OCI-LY3 (cell line): ENCODE results near the gene DMRTA1.

ENCODE experiments used
- H2AFZ ChIP-seq: fragments of 200-600, 300-600 bp; shearing (Covaris generic); 2 replicates; pipeline ENCODE4 v1.6.0; 2014; ENCODE audit warnings: antibody characterized with exemption, low read depth, low read length
- H3K27ac ChIP-seq: fragments of 200-600, 300-600 bp; sonication (generic); 2 replicates; pipeline ENCODE4 v1.5.1; 2014; ENCODE audit warnings: mild to moderate bottlenecking, low read length, moderate library complexity, mixed read lengths
- H3K27me3 ChIP-seq: fragments of 200-600, 300-600 bp; sonication (generic); 2 replicates; pipeline ENCODE4 v1.6.1; 2014; ENCODE audit warnings: low read depth, low read length, mixed read lengths
- H3K36me3 ChIP-seq: fragments of 200-600, 300-600 bp; sonication (generic); replicated peaks from 2 replicates; pipeline ENCODE3; 2014; ENCODE audit warnings: low read depth, low read length, mixed read lengths
- H3K4me1 ChIP-seq: fragments of 300-600, 200-600 bp; sonication (generic); 2 replicates; pipeline ENCODE4 v1.6.1; 2014; ENCODE audit warnings: low read length, mixed read lengths
- H3K4me2 ChIP-seq: fragments of 200-600, 300-600 bp; sonication (generic); 2 replicates; pipeline ENCODE4 v1.6.1; 2014; ENCODE audit warnings: low read length, mixed read lengths
- H3K4me3 ChIP-seq: fragments of 300-600, 200-600 bp; sonication (generic); 2 replicates; pipeline ENCODE4 v1.5.1; 2014; ENCODE audit warnings: antibody characterized with exemption, mild to moderate bottlenecking, low read length, moderate library complexity
- H3K79me2 ChIP-seq: fragments of 300-600, 200-600 bp; shearing (Covaris generic); 2 replicates; pipeline ENCODE4 v1.6.1; 2014; ENCODE audit warnings: mild to moderate bottlenecking, low read length, mixed read lengths
- H3K9ac ChIP-seq: fragments of 300-600, 200-600 bp; shearing (Covaris generic); 2 replicates; pipeline ENCODE4 v1.6.0; 2014; ENCODE audit warnings: mild to moderate bottlenecking, low read length, moderate library complexity
- H3K9me3 ChIP-seq: fragments of 200-600, 300-600 bp; shearing (Covaris generic); 2 replicates; pipeline ENCODE4 v1.6.1; 2014; ENCODE audit warnings: low read length, mixed read lengths; ENCODE audit not compliant: insufficient read depth
- H4K20me1 ChIP-seq: fragments of 200-600, 300-600 bp; sonication (generic); 2 replicates; pipeline ENCODE4 v1.6.1; 2016; ENCODE audit warnings: low read length, mixed read lengths; ENCODE audit not compliant: insufficient read depth
- CTCF ChIP-seq: fragments of 200-600, 300-600 bp; sonication (generic); IDR thresholded peaks from 2 replicates; pipeline ENCODE4 v1.5.1; 2014; ENCODE audit warnings: antibody characterized with exemption, low read length, low read depth
- EZH2phosphoT487 ChIP-seq: fragments of 200-600 bp; shearing (Covaris generic); IDR thresholded peaks from 2 replicates; pipeline ENCODE4 v1.6.1; 2018; ENCODE audit warnings: antibody characterized with exemption, mixed run types, low read depth

Gene DMRTA1

DNA sequence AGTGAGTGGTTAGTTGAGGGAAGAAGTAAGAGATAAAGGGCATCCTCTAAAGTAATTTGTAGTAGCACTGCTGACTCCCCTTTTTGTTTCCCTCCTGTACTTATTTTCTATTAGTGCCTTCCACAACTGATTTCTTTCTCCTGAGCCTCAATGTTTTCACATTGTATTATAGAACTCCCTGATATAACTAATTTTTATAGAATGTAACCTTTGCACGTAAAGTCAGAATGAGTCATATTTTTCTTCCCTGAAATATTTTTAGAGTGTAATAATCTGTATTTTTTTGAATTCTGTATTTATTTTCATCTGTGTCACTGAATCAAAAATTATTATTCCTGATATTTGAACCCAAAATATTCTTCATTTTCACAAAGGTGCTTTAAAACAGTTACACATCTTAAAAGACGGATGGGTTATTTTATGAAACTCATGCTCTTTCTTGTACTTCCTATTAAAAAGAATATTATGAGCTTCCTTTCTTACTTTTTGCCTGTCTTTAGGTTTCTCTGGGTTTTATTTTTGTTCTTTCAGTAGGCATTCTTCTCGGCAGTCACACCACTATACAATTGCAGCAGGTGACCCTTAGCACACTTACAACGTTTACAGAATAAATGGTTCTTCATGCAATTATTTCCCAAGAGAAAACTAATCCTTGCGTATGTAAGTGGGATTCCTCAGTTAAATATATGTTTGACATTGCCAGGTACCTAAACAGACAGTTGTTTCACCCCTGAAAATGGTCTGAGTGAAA is 30.5 kb upstream of the DMRTA1 start:
- no peak for TF ChIP-seq EZH2phosphoT487
- no peak for TF ChIP-seq CTCF
- no peaks in the 10 kb centered on the region for H3K9me3 ChIP-seq
- no peaks in the 10 kb centered on the region for H3K79me2 ChIP-seq
- no peak overlapping the region for H3K4me2 ChIP-seq
- H3K4me3 ChIP-seq = no peak overlapping the region
- H3K27me3 ChIP-seq = no peaks in the 10 kb centered on the region
- 0 out of 2 replicates have a peak, but pooled peaks cover 2% of the 10 kb centered on the region for H4K20me1 ChIP-seq
- no peak overlapping the region for H3K27ac ChIP-seq
- no peaks in the 10 kb centered on the region for H3K4me1 ChIP-seq
- no peaks in the 10 kb centered on the region for H3K36me3 ChIP-seq
- H2AFZ ChIP-seq = no peak overlapping the region
- H3K9ac ChIP-seq = no peak overlapping the region

DNA sequence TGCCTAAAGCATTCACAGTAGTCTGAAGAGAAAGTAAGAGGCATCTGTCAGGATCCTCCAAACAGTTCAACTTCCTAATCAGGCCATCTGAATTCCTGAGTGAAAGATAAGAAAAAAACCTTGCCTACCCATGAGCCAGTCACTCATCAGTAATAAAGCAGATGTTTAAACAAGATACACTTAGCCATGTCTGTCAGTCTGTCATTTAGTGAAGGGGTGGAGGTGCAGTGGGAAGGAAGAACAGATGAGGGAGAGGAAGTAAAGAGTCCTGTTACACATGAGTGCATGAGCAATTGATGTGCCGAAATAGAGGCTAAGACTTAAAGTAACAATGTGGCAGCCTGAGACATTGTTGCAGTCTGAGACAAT is 29.9 kb upstream of the DMRTA1 start:
- H3K36me3 ChIP-seq = no peaks in the 10 kb centered on the region
- no peaks in the 10 kb centered on the region for H3K4me1 ChIP-seq
- H3K9ac ChIP-seq = no peak overlapping the region
- no peak overlapping the region for H3K4me3 ChIP-seq
- no peaks in the 10 kb centered on the region for H3K27me3 ChIP-seq
- no peak overlapping the region for H2AFZ ChIP-seq
- H3K4me2 ChIP-seq = no peak overlapping the region
- H3K79me2 ChIP-seq = no peaks in the 10 kb centered on the region
- no peak overlapping the region for H3K27ac ChIP-seq
- no peaks in the 10 kb centered on the region for H3K9me3 ChIP-seq
- TF ChIP-seq CTCF (no peak), EZH2phosphoT487 (no peak)
- H4K20me1 ChIP-seq = 0 out of 2 replicates have a peak, but pooled peaks cover 2% of the 10 kb centered on the region

GRCh38 chr9:22423566-22423965 is 23.1 kb upstream of the DMRTA1 start:
- Histone ChIP-seq H2AFZ (no peak overlapping the region), H3K36me3 (no peaks in the 10 kb centered on the region), H3K79me2 (no peaks in the 10 kb centered on the region), H3K4me2 (no peak overlapping the region), H3K4me3 (no peak overlapping the region), H3K4me1 (0 out of 2 replicates have a peak, but pooled peaks cover 5% of the 10 kb centered on the region), H3K9me3 (no peaks in the 10 kb centered on the region), H3K9ac (no peak overlapping the region), H3K27me3 (no peaks in the 10 kb centered on the region), H3K27ac (no peak overlapping the region), H4K20me1 (0 out of 2 replicates have a peak, but pooled peaks cover 2% of the 10 kb centered on the region)
- TF ChIP-seq EZH2phosphoT487 = no peak
- no peak for TF ChIP-seq CTCF

DNA sequence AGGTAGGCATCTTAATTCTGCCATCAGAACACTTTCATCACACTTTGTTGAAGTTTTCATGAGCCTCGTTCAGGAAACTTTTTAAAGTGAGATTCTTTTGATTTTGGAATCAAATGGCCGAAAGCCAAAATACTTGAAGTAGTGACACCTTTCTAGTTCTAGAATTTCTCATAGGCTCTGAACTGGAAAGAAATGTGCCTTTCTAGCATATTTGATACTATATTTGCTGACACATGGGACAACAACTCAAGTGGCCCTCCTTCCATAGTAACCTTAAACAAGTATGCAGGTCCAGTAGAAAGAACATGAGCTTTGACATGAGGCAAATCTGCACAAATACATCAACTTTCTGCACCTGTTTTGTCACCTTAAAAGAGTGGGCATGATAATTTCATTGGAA is 22.0 kb upstream of the DMRTA1 start:
- Histone ChIP-seq H3K36me3 (no peaks in the 10 kb centered on the region), H2AFZ (no peak overlapping the region), H3K27me3 (no peaks in the 10 kb centered on the region), H3K9me3 (no peaks in the 10 kb centered on the region), H3K27ac (no peak overlapping the region), H4K20me1 (0 out of 2 replicates have a peak, but pooled peaks cover 1% of the 10 kb centered on the region), H3K4me2 (no peak overlapping the region), H3K4me1 (peaks cover 7% of the 10 kb centered on the region; the same call in 1 of the 2 replicates), H3K79me2 (no peaks in the 10 kb centered on the region), H3K9ac (no peak overlapping the region), H3K4me3 (no peak overlapping the region)
- no peak for TF ChIP-seq EZH2phosphoT487
- TF ChIP-seq CTCF = no peak
